SK-N-MC (cell line): ENCODE results near the gene STX16.

Experiments used
- EZH2 ChIP-seq: fragments of 200-600 bp; sonication (generic); IDR thresholded peaks from one replicate; pipeline ENCODE4 v1.6.1; 2017; ENCODE audit warnings: antibody characterized with exemption
- POLR2AphosphoS5 ChIP-seq: IDR thresholded peaks from 2 replicates; pipeline ENCODE4 v1.6.1; 2012; ENCODE audit warnings: mild to moderate bottlenecking, low read depth, low read length, borderline replicate concordance

GRCh38 chr20:58670659-58671058, 19.6 kb downstream of the STX16 start:
- TF ChIP-seq POLR2AphosphoS5 (no peak), EZH2 (no peak)
